ENCODE results near the gene GPHN.

DNA sequence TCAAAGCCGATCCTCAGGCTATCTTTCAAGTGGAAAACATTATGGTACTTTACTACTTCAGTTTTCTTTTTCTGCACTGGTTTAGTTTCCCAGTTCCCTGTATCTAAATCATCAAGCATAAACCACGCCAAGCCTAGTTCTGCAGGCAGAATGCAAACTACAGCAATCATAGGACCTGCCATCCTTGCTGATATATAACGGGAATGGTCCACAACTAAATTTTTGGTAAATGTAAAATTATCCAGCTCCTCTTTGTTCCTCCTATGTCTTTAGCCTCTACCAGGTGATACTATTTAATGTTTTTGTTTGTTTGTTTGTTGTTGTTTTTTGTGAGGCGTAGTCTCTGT lies 714.0 kb downstream of the GPHN start:
- TF ChIP-seq CTCF (IDR thresholded peaks at IDR 0.05) = no peak
- no peak for TF ChIP-seq TAF1 (IDR thresholded peaks at IDR 0.05; ENCODE audit: borderline replicate concordance, low read depth, low read length)
- no peak for TF ChIP-seq EZH2phosphoT487 (IDR thresholded peaks at IDR 0.05; ENCODE audit: borderline replicate concordance, low read depth)
- TF ChIP-seq FOSL2 (IDR thresholded peaks at IDR 0.05; ENCODE audit: borderline replicate concordance, low read depth) = no peak
- TF ChIP-seq SIN3A (IDR thresholded peaks at IDR 0.05; ENCODE audit: borderline replicate concordance, low read depth, low read length) = no peak

Data from SK-N-SH (cell line).